ENCODE measurements around the gene ZNF490. TPM values are rescaled to one million over a fixed set of nuclear protein-coding genes. Genes with fewer than 3 reads are reported as not detected.

ZNF490 gene
- total and polyA plus RNA-seq, 2 donors from 2014 or later = 1.0 to 14.3 TPM

DNA sequence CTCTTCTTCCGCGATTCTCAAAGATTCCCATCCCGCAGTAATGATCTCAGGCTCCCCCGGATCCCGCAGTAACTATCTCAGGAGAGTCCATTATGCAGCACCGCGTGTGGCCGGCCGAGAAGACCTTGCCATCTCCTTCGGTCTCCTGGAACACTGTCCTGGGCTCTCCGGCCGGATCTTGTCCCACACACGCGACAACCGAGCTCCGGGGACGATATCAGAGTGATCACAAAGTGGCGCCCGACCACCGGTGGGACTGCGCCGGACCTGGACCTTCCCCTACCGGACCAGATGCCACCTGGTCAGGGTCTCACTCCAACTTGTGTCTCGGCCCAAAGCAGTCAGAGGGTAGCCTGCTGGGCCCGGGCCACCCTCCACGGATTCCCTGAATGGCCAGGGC lies 31.9 kb upstream of the ZNF490 start:
- Histone ChIP-seq H3K9me3 (ENCODE audit: control insufficient read depth in 2 of 3, insufficient read depth in 1 of 3, low read length in 3 of 3) (no peaks in the 10 kb centered on the region), H3K36me3 (ENCODE audit: control insufficient read depth in 2 of 3, insufficient read depth in 3 of 3, low read length in 3 of 3) (no peaks in the 10 kb centered on the region), H3K9ac (ENCODE audit: low read length in 3 of 3) (no peak overlapping the region), H3K4me1 (ENCODE audit: control insufficient read depth in 2 of 3, insufficient read depth in 2 of 3, low read depth in 1 of 3, low read length in 3 of 3) (peaks cover 0 to 6% (median 0%) of the 10 kb centered on the region in 3 donors), H3K4me3 (ENCODE audit: low read length in 3 of 3) (no peak overlapping the region), H3K27ac (ENCODE audit: low read depth in 2 of 2, low read length in 2 of 2) (no peak overlapping the region), H3K27me3 (ENCODE audit: control insufficient read depth, insufficient read depth, low read length) (no peaks in the 10 kb centered on the region)
- DNase-seq = peak in 1 of 5 donors; percentile 23
- no peak for FAIRE-seq
- TF ChIP-seq, protein P1, sequence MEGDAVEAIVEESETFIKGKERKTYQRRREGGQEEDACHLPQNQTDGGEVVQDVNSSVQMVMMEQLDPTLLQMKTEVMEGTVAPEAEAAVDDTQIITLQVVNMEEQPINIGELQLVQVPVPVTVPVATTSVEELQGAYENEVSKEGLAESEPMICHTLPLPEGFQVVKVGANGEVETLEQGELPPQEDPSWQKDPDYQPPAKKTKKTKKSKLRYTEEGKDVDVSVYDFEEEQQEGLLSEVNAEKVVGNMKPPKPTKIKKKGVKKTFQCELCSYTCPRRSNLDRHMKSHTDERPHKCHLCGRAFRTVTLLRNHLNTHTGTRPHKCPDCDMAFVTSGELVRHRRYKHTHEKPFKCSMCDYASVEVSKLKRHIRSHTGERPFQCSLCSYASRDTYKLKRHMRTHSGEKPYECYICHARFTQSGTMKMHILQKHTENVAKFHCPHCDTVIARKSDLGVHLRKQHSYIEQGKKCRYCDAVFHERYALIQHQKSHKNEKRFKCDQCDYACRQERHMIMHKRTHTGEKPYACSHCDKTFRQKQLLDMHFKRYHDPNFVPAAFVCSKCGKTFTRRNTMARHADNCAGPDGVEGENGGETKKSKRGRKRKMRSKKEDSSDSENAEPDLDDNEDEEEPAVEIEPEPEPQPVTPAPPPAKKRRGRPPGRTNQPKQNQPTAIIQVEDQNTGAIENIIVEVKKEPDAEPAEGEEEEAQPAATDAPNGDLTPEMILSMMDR (IDR thresholded peaks at IDR 0.05; ENCODE audit: borderline replicate concordance, extremely low read depth, insufficient read depth) = no peak
- intact Hi-C loops (cut with DNase I) = no loop called here

DNA sequence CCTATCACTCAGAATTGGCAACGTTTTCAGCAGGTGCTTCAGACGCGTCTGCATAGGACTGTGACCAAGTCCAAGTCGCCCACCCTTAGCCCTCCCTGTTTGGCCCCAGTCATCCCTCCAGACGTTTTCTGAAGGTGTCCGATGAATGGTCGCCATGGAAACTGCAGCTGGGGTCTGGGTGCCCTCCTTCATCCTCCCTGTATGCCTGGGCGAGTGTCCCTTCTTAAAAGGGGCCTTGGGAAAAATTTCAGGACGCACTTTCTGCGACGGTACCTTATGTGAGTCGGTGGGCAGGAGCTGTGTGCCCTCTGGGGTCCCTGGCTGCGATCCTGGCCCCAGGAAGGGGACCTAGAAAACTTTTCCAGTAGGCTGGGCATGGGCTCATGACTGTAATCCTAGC lies 30.8 kb upstream of the ZNF490 start:
- Histone ChIP-seq H3K9ac (ENCODE audit: low read length in 3 of 3) (no peak overlapping the region), H3K4me1 (ENCODE audit: control insufficient read depth in 2 of 3, insufficient read depth in 2 of 3, low read depth in 1 of 3, low read length in 3 of 3) (peaks cover 0 to 6% (median 0%) of the 10 kb centered on the region in 3 donors), H3K36me3 (ENCODE audit: control insufficient read depth in 2 of 3, insufficient read depth in 3 of 3, low read length in 3 of 3) (no peaks in the 10 kb centered on the region), H3K9me3 (ENCODE audit: control insufficient read depth in 2 of 3, insufficient read depth in 1 of 3, low read length in 3 of 3) (no peaks in the 10 kb centered on the region), H3K27me3 (ENCODE audit: control insufficient read depth, insufficient read depth, low read length) (no peaks in the 10 kb centered on the region), H3K4me3 (ENCODE audit: low read length in 3 of 3) (no peak overlapping the region), H3K27ac (ENCODE audit: low read depth in 2 of 2, low read length in 2 of 2) (no peak overlapping the region)
- DNase-seq (peak in 1 of 5 donors; percentile 43), FAIRE-seq (no peak)
- TF ChIP-seq, protein P1 (IDR thresholded peaks at IDR 0.05; ENCODE audit: borderline replicate concordance, extremely low read depth, insufficient read depth) = no peak
- intact Hi-C loops (cut with DNase I) = no loop called here

DNA sequence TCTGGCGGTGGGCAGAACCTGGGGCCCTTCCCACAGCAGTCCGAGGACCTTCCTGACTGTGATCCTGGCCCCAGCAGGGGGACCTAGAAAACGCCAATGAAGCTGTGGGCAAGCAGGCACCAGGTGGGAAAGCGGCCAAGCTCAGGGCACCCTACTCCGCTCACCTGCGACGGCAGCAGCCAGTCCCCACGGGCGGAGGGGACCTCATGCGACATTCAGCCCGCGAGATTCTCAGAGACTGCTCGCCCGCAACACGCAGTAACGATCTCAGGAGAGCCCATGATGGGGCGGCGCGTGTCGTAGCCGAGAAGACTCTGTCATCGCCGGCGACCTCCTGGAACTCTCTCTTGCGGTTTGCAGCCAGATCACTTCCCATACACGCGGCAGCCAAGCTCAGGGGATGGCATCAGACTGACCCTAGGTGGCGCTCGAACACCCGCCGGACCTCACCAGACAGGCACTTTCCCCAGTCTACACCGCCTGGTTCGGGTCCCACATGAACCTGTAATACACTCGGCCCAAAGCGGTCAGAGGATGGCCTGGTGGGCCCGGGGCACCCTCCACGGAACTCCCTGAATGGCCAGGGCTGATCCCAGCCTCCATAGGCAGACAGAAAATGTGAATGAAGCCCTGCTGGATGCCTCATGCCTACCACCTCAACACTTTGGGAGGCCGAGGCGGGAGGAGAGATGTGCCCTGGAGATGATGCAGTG lies 29.4 kb upstream of the ZNF490 start:
- no peaks in the 10 kb centered on the region for H3K36me3 ChIP-seq (ENCODE audit: control insufficient read depth in 2 of 3, insufficient read depth in 3 of 3, low read length in 3 of 3)
- no peaks in the 10 kb centered on the region for H3K9me3 ChIP-seq (ENCODE audit: control insufficient read depth in 2 of 3, insufficient read depth in 1 of 3, low read length in 3 of 3)
- TF ChIP-seq, protein P1 (IDR thresholded peaks at IDR 0.05; ENCODE audit: borderline replicate concordance, extremely low read depth, insufficient read depth) = peak; percentile 79
- H3K4me3 ChIP-seq (ENCODE audit: low read length in 3 of 3) = peak overlapping the region in 2 of 3 donors; percentile 4 to 51
- H3K27ac ChIP-seq (ENCODE audit: low read depth in 2 of 2, low read length in 2 of 2) = no peak overlapping the region
- H3K9ac ChIP-seq (ENCODE audit: low read length in 3 of 3) = peak overlapping the region in 2 of 3 donors; percentile 41 to 55
- no peaks in the 10 kb centered on the region for H3K27me3 ChIP-seq (ENCODE audit: control insufficient read depth, insufficient read depth, low read length)
- intact Hi-C loops (cut with DNase I) = no loop called here
- peak; percentile 85 to 93 (median 88) for DNase-seq
- H3K4me1 ChIP-seq (ENCODE audit: control insufficient read depth in 2 of 3, insufficient read depth in 2 of 3, low read depth in 1 of 3, low read length in 3 of 3) = peaks cover 0 to 6% (median 0%) of the 10 kb centered on the region in 3 donors
- FAIRE-seq = no peak

All from kidney (tissue), 14 donors.